Astrocyte (in vitro differentiated cells and primary cell): ENCODE results near the gene NCDN. TPM values are rescaled to one million over a fixed set of nuclear protein-coding genes. Genes with fewer than 3 reads are reported as not detected.

Source experiments
- DNase-seq: peaks from one replicate; pipeline ENCODE4 v3.0.0-alpha.2; 2010; ENCODE audit warnings: low read depth
- FAIRE-seq: peaks from 2 replicates; lab custom pipeline; 2011; peaks lifted over from hg19 to GRCh38; lab: Jason Lieb, UNC
- H2AFZ ChIP-seq: 2 replicates; pipeline ENCODE4 v1.6.0; 2012; ENCODE audit warnings: low read depth, low read length, inconsistent platforms
- H3K27ac ChIP-seq: 2 replicates; pipeline ENCODE4 v1.5.1; 2011; ENCODE audit warnings: low read depth, low read length, inconsistent platforms
- H3K27me3 ChIP-seq: 2 replicates; pipeline ENCODE4 v1.6.0; 2011; ENCODE audit warnings: low read length, inconsistent platforms; ENCODE audit not compliant: insufficient read depth
- H3K36me3 ChIP-seq: 2 replicates; pipeline ENCODE4 v1.5.1; 2011; ENCODE audit warnings: low read length, inconsistent platforms; ENCODE audit not compliant: insufficient read depth
- H3K4me1 ChIP-seq: 2 replicates; pipeline ENCODE4 v1.5.1; 2011; ENCODE audit warnings: low read length, inconsistent platforms; ENCODE audit not compliant: insufficient read depth
- H3K4me2 ChIP-seq: 2 replicates; pipeline ENCODE4 v1.6.0; 2012; ENCODE audit warnings: low read length, inconsistent platforms
- H3K4me3 ChIP-seq: 2 replicates; pipeline ENCODE4 v1.5.1; 2011; ENCODE audit warnings: low read depth, mild to moderate bottlenecking, low read length, inconsistent platforms; ENCODE audit not compliant: insufficient read depth
- H3K79me2 ChIP-seq: 2 replicates; pipeline ENCODE4 v1.6.0; 2012; ENCODE audit warnings: mild to moderate bottlenecking, low read length, inconsistent platforms; ENCODE audit not compliant: insufficient read depth
- H3K9ac ChIP-seq: 2 replicates; pipeline ENCODE4 v1.6.0; 2012; ENCODE audit warnings: mild to moderate bottlenecking, low read length, inconsistent platforms
- H3K9me3 ChIP-seq: 2 replicates; pipeline ENCODE4 v1.5.1; 2012; ENCODE audit warnings: low read depth, mild to moderate bottlenecking, low read length, inconsistent platforms; ENCODE audit not compliant: insufficient read depth
- H4K20me1 ChIP-seq: 2 replicates; pipeline ENCODE4 v1.6.0; 2012; ENCODE audit warnings: low read length, inconsistent platforms; ENCODE audit not compliant: insufficient read depth
- H3K27ac Mint-ChIP-seq: one replicate; pipeline ENCODE4 v1.8.0; 2021; ENCODE audit warnings: mild to moderate bottlenecking, mixed read lengths; ENCODE audit not compliant: unreplicated experiment
- H3K27me3 Mint-ChIP-seq: one replicate; pipeline ENCODE4 v1.8.0; 2021; ENCODE audit warnings: low read depth, mixed read lengths; ENCODE audit not compliant: unreplicated experiment
- H3K36me3 Mint-ChIP-seq: one replicate; pipeline ENCODE4 v1.8.0; 2021; ENCODE audit warnings: low read depth, mixed read lengths; ENCODE audit not compliant: unreplicated experiment
- H3K4me1 Mint-ChIP-seq: one replicate; pipeline ENCODE4 v1.8.0; 2021; ENCODE audit warnings: low read depth, mixed read lengths; ENCODE audit not compliant: unreplicated experiment
- H3K4me3 Mint-ChIP-seq: one replicate; pipeline ENCODE4 v1.8.0; 2021; ENCODE audit warnings: mild to moderate bottlenecking, moderate library complexity, mixed read lengths; ENCODE audit not compliant: unreplicated experiment
- H3K9me3 Mint-ChIP-seq: one replicate; pipeline ENCODE4 v1.8.0; 2021; ENCODE audit warnings: mild to moderate bottlenecking, mixed read lengths; ENCODE audit not compliant: unreplicated experiment
- CTCF ChIP-seq: IDR thresholded peaks from 2 replicates; pipeline ENCODE4 v1.5.1; 2011; ENCODE audit warnings: low read depth, mild to moderate bottlenecking, inconsistent platforms, low read length, moderate library complexity; ENCODE audit not compliant: insufficient read depth
- EZH2 ChIP-seq: IDR thresholded peaks from 2 replicates; pipeline ENCODE4 v1.6.1; 2012; ENCODE audit warnings: mild to moderate bottlenecking, low read length, inconsistent platforms; ENCODE audit not compliant: insufficient read depth
- total RNA-seq: library from RNA; stranded (reverse); gene quantifications from 2 replicates; pipeline ENCODE4 v1.2.1, GENCODE V29; 2021

The NCDN gene
- total RNA-seq, 1 donor from 2014 or later: 42.1 TPM

- no peak for FAIRE-seq
- no peak overlapping the region for H3K9ac ChIP-seq
These were observed 41.8 kb downstream of the NCDN start for GRCh38 chr1:35599411-35599810.

DNA sequence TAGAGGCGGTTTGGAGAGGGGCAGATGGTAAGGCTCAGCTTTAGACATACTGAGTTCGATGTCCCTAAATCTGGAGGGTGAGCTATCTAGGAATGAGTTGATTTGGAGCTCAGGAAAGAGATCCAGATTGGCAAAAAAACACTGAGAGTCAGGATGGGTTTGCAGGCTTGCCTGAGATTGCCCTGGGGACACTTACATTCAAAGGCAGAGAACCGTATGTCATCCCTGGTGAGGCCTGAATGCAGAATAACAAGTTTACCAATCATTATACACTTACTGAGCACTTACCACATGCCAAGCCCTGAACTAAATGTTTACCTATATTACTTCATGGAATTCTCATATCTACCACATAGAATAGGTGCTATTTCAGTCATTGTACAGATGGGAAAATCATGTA lies 43.0 kb downstream of the NCDN start:
- DNase-seq (no peak), FAIRE-seq (no peak)
- TF ChIP-seq CTCF (no peak), EZH2 (no peak)
- H3K27me3 Mint-ChIP-seq: no peaks in the 10 kb centered on the region
- H3K27ac Mint-ChIP-seq: no peak overlapping the region
- H3K4me3 Mint-ChIP-seq: no peak overlapping the region
- Histone ChIP-seq H3K9me3 (no peaks in the 10 kb centered on the region), H3K4me1 (peaks cover 9% of the 10 kb centered on the region), H3K27me3 (no peaks in the 10 kb centered on the region), H3K9ac (no peak overlapping the region), H3K79me2 (no peaks in the 10 kb centered on the region), H3K36me3 (peaks cover 19% of the 10 kb centered on the region), H3K4me3 (no peak overlapping the region), H2AFZ (no peak overlapping the region), H3K4me2 (no peak overlapping the region), H3K27ac (no peak overlapping the region), H4K20me1 (peaks cover 14% of the 10 kb centered on the region)
- peaks cover 33% of the 10 kb centered on the region for H3K4me1 Mint-ChIP-seq
- no peaks in the 10 kb centered on the region for H3K9me3 Mint-ChIP-seq
- peaks cover 15% of the 10 kb centered on the region for H3K36me3 Mint-ChIP-seq

More at GRCh38 chr1:35599411-35599810, 41.8 kb downstream of the NCDN start:
- Histone ChIP-seq H4K20me1 (peaks cover 11% of the 10 kb centered on the region), H3K27me3 (no peaks in the 10 kb centered on the region), H3K4me1 (no peaks in the 10 kb centered on the region), H3K4me2 (no peak overlapping the region), H3K79me2 (no peaks in the 10 kb centered on the region), H2AFZ (no peak overlapping the region), H3K9me3 (no peaks in the 10 kb centered on the region), H3K4me3 (no peak overlapping the region), H3K36me3 (peaks cover 19% of the 10 kb centered on the region), H3K27ac (no peak overlapping the region)
- Mint-ChIP-seq H3K36me3 (peaks cover 13% of the 10 kb centered on the region), H3K4me1 (peaks cover 23% of the 10 kb centered on the region), H3K27me3 (peaks cover 2% of the 10 kb centered on the region), H3K27ac (no peak overlapping the region), H3K4me3 (no peak overlapping the region), H3K9me3 (peaks cover 2% of the 10 kb centered on the region)
- DNase-seq: no peak
- TF ChIP-seq CTCF: no peak
- no peak for TF ChIP-seq EZH2

- H3K4me3 Mint-ChIP-seq: no peak overlapping the region
- Histone ChIP-seq H2AFZ (no peak overlapping the region), H3K4me2 (no peak overlapping the region), H3K79me2 (peaks cover 7% of the 10 kb centered on the region), H3K9me3 (no peaks in the 10 kb centered on the region), H4K20me1 (peaks cover 29% of the 10 kb centered on the region), H3K36me3 (peaks cover 25% of the 10 kb centered on the region), H3K27ac (no peak overlapping the region), H3K4me3 (no peak overlapping the region), H3K27me3 (no peaks in the 10 kb centered on the region), H3K4me1 (peaks cover 18% of the 10 kb centered on the region), H3K9ac (no peak overlapping the region)
- H3K9me3 Mint-ChIP-seq: no peaks in the 10 kb centered on the region
- DNase-seq (no peak), FAIRE-seq (no peak)
- H3K36me3 Mint-ChIP-seq: peaks cover 24% of the 10 kb centered on the region
- TF ChIP-seq CTCF: no peak
- no peak for TF ChIP-seq EZH2
- no peak overlapping the region for H3K27ac Mint-ChIP-seq
- H3K27me3 Mint-ChIP-seq: no peaks in the 10 kb centered on the region
- peaks cover 42% of the 10 kb centered on the region for H3K4me1 Mint-ChIP-seq
These were observed 45.9 kb downstream of the NCDN start for GRCh38 chr1:35603468-35603867.
